Neutrophil (primary cell): ENCODE data around the gene KDM1B.

Experiments used
- H3K27ac ChIP-seq: fragments of 200-600 bp; sonication (generic); 2 replicates; pipeline ENCODE4 v1.5.1; 2016; ENCODE audit warnings: mild to moderate bottlenecking, moderate library complexity
- H3K27me3 ChIP-seq: fragments of 200-600 bp; sonication (generic); 2 replicates; pipeline ENCODE4 v1.6.0; 2016; ENCODE audit warnings: mild to moderate bottlenecking
- H3K36me3 ChIP-seq: fragments of 200-600 bp; sonication (generic); 2 replicates; pipeline ENCODE4 v1.5.1; 2017
- H3K4me1 ChIP-seq, 2 experiments: fragments of 200-600 bp in 1 of 2; sonication (generic) in 1 of 2; 1 replicate in 1 of 2; 2 replicates in 1 of 2; pipeline versions ENCODE4 v1.5.1 to v1.6.1; 2013 to 2016; ENCODE audit warnings: low read depth in 1 of 2, low read length in 1 of 2, mild to moderate bottlenecking in 1 of 2, moderate library complexity in 1 of 2; ENCODE audit not compliant: control insufficient read depth in 1 of 2, insufficient read depth in 1 of 2
- H3K4me3 ChIP-seq, 2 experiments: fragments of 200-600 bp in 1 of 2; sonication (generic) in 1 of 2; 1 replicate in 1 of 2; 2 replicates in 1 of 2; pipeline ENCODE4 v1.5.1; 2013 to 2016; ENCODE audit warnings: low read depth in 1 of 2, low read length in 1 of 2, mild to moderate bottlenecking in 1 of 2, moderate library complexity in 1 of 2
- H3K9me3 ChIP-seq: fragments of 200-600 bp; sonication (generic); 2 replicates; pipeline ENCODE4 v1.5.1; 2016
- CTCF ChIP-seq: fragments of 200-600 bp; sonication (generic); IDR thresholded peaks from 2 replicates; pipeline ENCODE4 v1.5.1; 2016; ENCODE audit warnings: antibody characterized with exemption

Gene KDM1B

GRCh38 chr6:18237167-18237566 is 81.9 kb downstream of the KDM1B start:
- Histone ChIP-seq H3K27ac (no peak overlapping the region), H3K4me3 (no peak overlapping the region), H3K4me1 (no peaks in the 10 kb centered on the region), H3K36me3 (peaks cover 14% of the 10 kb centered on the region), H3K9me3 (no peaks in the 10 kb centered on the region), H3K27me3 (no peaks in the 10 kb centered on the region)
- TF ChIP-seq CTCF: no peak

GRCh38 chr6:18240230-18240629 is 85.0 kb downstream of the KDM1B start:
- Histone ChIP-seq H3K27me3 (no peaks in the 10 kb centered on the region), H3K4me3 (no peak overlapping the region), H3K4me1 (no peaks in the 10 kb centered on the region), H3K36me3 (peaks cover 33% of the 10 kb centered on the region), H3K27ac (no peak overlapping the region), H3K9me3 (no peaks in the 10 kb centered on the region)
- TF ChIP-seq CTCF: no peak

GRCh38 chr6:18241208-18242038 is 86.2 kb downstream of the KDM1B start:
- peaks cover 35% of the 10 kb centered on the region for H3K36me3 ChIP-seq
- H3K27me3 ChIP-seq: no peaks in the 10 kb centered on the region
- no peak overlapping the region for H3K27ac ChIP-seq
- H3K9me3 ChIP-seq: no peaks in the 10 kb centered on the region
- H3K4me3 ChIP-seq: no peak overlapping the region
- TF ChIP-seq CTCF: no peak
- no peaks in the 10 kb centered on the region for H3K4me1 ChIP-seq

GRCh38 chr6:18242062-18242851 is 87.0 kb downstream of the KDM1B start:
- Histone ChIP-seq H3K27ac (no peak overlapping the region), H3K9me3 (no peaks in the 10 kb centered on the region), H3K4me1 (no peaks in the 10 kb centered on the region), H3K4me3 (no peak overlapping the region), H3K36me3 (peaks cover 31% of the 10 kb centered on the region), H3K27me3 (no peaks in the 10 kb centered on the region)
- TF ChIP-seq CTCF: no peak

GRCh38 chr6:18243302-18243893 is 88.2 kb downstream of the KDM1B start:
- Histone ChIP-seq H3K4me3 (no peak overlapping the region), H3K36me3 (peaks cover 42% of the 10 kb centered on the region), H3K27ac (no peak overlapping the region), H3K27me3 (no peaks in the 10 kb centered on the region), H3K9me3 (no peaks in the 10 kb centered on the region), H3K4me1 (no peaks in the 10 kb centered on the region)
- TF ChIP-seq CTCF: no peak
